ENCODE results near the gene FBXL7.

FBXL7 gene

GRCh38 chr5:15493501-15493900, 6.5 kb upstream of the FBXL7 start:
- no peak for TF ChIP-seq CEBPB (IDR thresholded peaks at IDR 0.05)
- TF ChIP-seq RAD21 (IDR thresholded peaks at IDR 0.05; ENCODE audit: low read depth), result no peak
- no peak for TF ChIP-seq TCF12 (IDR thresholded peaks at IDR 0.05; ENCODE audit: low read depth)
- TF ChIP-seq ZBTB7A (IDR thresholded peaks at IDR 0.05; ENCODE audit: low read depth), result no peak
- TF ChIP-seq REST (IDR thresholded peaks at IDR 0.05; ENCODE audit: low read depth), result no peak
- no peak for TF ChIP-seq EGR1 (IDR thresholded peaks at IDR 0.05)

- no peak for TF ChIP-seq RAD21 (IDR thresholded peaks at IDR 0.05; ENCODE audit: low read depth)
- TF ChIP-seq ZBTB7A (IDR thresholded peaks at IDR 0.05; ENCODE audit: low read depth), result no peak
- no peak for TF ChIP-seq USF1 (IDR thresholded peaks at IDR 0.05)
- TF ChIP-seq FOXM1 (IDR thresholded peaks at IDR 0.05; ENCODE audit: borderline replicate concordance, low read depth), result no peak
- no peak for TF ChIP-seq YY1 (IDR thresholded peaks at IDR 0.05; ENCODE audit: low read depth)
- TF ChIP-seq TCF12 (IDR thresholded peaks at IDR 0.05; ENCODE audit: low read depth), result no peak
- TF ChIP-seq TEAD4 (IDR thresholded peaks at IDR 0.05), result no peak
- TF ChIP-seq TAF1 (IDR thresholded peaks at IDR 0.05; ENCODE audit: low read depth), result no peak
- TF ChIP-seq EGR1 (IDR thresholded peaks at IDR 0.05), result no peak
- TF ChIP-seq NFIC (IDR thresholded peaks at IDR 0.05), result no peak
- TF ChIP-seq MAX (IDR thresholded peaks at IDR 0.05), result no peak
- TF ChIP-seq CREB1 (IDR thresholded peaks at IDR 0.05; ENCODE audit: low read depth), result no peak
- TF ChIP-seq EP300 (IDR thresholded peaks at IDR 0.05; ENCODE audit: borderline replicate concordance), result no peak
- no peak for TF ChIP-seq REST (IDR thresholded peaks at IDR 0.05; ENCODE audit: low read depth)
- no peak for TF ChIP-seq CEBPB (IDR thresholded peaks at IDR 0.05)
These were observed 5.0 kb upstream of the FBXL7 start for GRCh38 chr5:15495026-15495425.

GRCh38 chr5:15496886-15497285, 3.1 kb upstream of the FBXL7 start:
- TF ChIP-seq REST (IDR thresholded peaks at IDR 0.05; ENCODE audit: low read depth), result no peak
- TF ChIP-seq ZBTB7A (IDR thresholded peaks at IDR 0.05; ENCODE audit: low read depth), result no peak
- no peak for TF ChIP-seq NFIC (IDR thresholded peaks at IDR 0.05)
- TF ChIP-seq TEAD4 (IDR thresholded peaks at IDR 0.05), result no peak
- no peak for TF ChIP-seq FOXM1 (IDR thresholded peaks at IDR 0.05; ENCODE audit: borderline replicate concordance, low read depth)
- TF ChIP-seq YY1 (IDR thresholded peaks at IDR 0.05; ENCODE audit: low read depth), result no peak
- no peak for TF ChIP-seq TCF12 (IDR thresholded peaks at IDR 0.05; ENCODE audit: low read depth)
- TF ChIP-seq USF1 (IDR thresholded peaks at IDR 0.05), result no peak
- TF ChIP-seq MAX (IDR thresholded peaks at IDR 0.05), result no peak
- TF ChIP-seq EGR1 (IDR thresholded peaks at IDR 0.05), result no peak
- no peak for TF ChIP-seq TAF1 (IDR thresholded peaks at IDR 0.05; ENCODE audit: low read depth)
- TF ChIP-seq RAD21 (IDR thresholded peaks at IDR 0.05; ENCODE audit: low read depth), result no peak
- no peak for TF ChIP-seq EP300 (IDR thresholded peaks at IDR 0.05; ENCODE audit: borderline replicate concordance)
- no peak for TF ChIP-seq CEBPB (IDR thresholded peaks at IDR 0.05)
- TF ChIP-seq CREB1 (IDR thresholded peaks at IDR 0.05; ENCODE audit: low read depth), result no peak

GRCh38 chr5:15500325-15501001, 483 bp downstream of the FBXL7 start:
- TF ChIP-seq TAF1 (IDR thresholded peaks at IDR 0.05; ENCODE audit: low read depth), result no peak

Data from Ishikawa (cell line).